Adrenal gland (tissue), 12 donors: ENCODE data around the gene HCFC2. TPM values are rescaled to one million over a fixed set of nuclear protein-coding genes. Genes with fewer than 3 reads are reported as not detected.

Experiments used
- DNase-seq, 7 donors: peaks; one replicate each; pipeline ENCODE4 v3.0.0-alpha.2; 2019 to 2020
- H3K27ac ChIP-seq, 5 donors: fragments of 200-600 bp; sonication (generic) in 4 of 5; 1 replicate in 3 of 5; 2 replicates in 2 of 5; pipeline versions ENCODE4 v1.5.1 to v1.8.0; 2016 to 2020; ENCODE audit warnings: mild to moderate bottlenecking in 1 of 5
- H3K27me3 ChIP-seq: fragments of 200-600 bp; 2 replicates; pipeline ENCODE4 v1.8.0; 2021
- H3K36me3 ChIP-seq, 2 donors: fragments of 200-600 bp; replicated peaks in 1 of 2; 1 replicate in 1 of 2; 2 replicates in 1 of 2; pipeline versions ENCODE4 v1.5.1 to v1.8.0; 2018 to 2022
- H3K4me1 ChIP-seq, 2 donors: fragments of 200-600 bp; replicated peaks in 1 of 2; 1 replicate in 1 of 2; 2 replicates in 1 of 2; pipeline versions ENCODE4 v1.5.1 to v1.8.0; 2018 to 2021
- H3K4me3 ChIP-seq, 4 donors: fragments of 200-600 bp; sonication (generic) in 3 of 4; one replicate each; pipeline ENCODE4 v1.5.1; 2016 to 2018
- H3K9me3 ChIP-seq, 3 donors: fragments of 200-600 bp; sonication (generic) in 1 of 3; replicated peaks in 1 of 3; 1 replicate in 2 of 3; 2 replicates in 1 of 3; pipeline versions ENCODE4 v1.5.1 to v1.8.0; 2016 to 2021
- POLR2A ChIP-seq, 2 donors: fragments of 450-650 bp; IDR thresholded peaks; one replicate each; pipeline ENCODE4 v1.6.1; 2017; ENCODE audit warnings: antibody characterized with exemption in 2 of 2, mild to moderate bottlenecking in 2 of 2, moderate library complexity in 1 of 2
- WGBS, 4 donors: extraction: QIAGEN DNeasy Blood & Tissue Kit in 2 of 4; methylation state at CpG; one replicate each; pipeline versions ENCODE4 v1.1.5 to v1.1.7; 2013 to 2017; 5-methylcytosine and 5-hydroxymethylcytosine counted together
- intact Hi-C, 2 donors: fragments of 100-400 bp; cut with DNase I; formaldehyde crosslinking; loops; one replicate each; pipeline versions ENCODE4 v1.14.1 to v1.15.0; 2022 to 2023
- polyA plus RNA-seq, 3 donors: library from polyadenylated mRNA; stranded (reverse); fragments of 200-250 nt in 2 of 3; fragments of 350-450 nt in 1 of 3; fragmentation: Illumina TruSeq in 1 of 3; extraction: RNeasy Lipid Tissue Mini Kit (QIAGEN cat#74804) in 1 of 3; gene quantifications; one replicate each; pipeline ENCODE4 v1.2.3, GENCODE V29; 2013 to 2014
- total RNA-seq, 9 donors: library from RNA; depleted of rRNA in 4 of 9; stranded (reverse); fragments of >200 nt in 4 of 9; fragments of 120-200 nt in 1 of 9; fragmentation: NEBNext Ultra II Directional in 1 of 9; extraction: Animal tissue kit (Norgen Biotek cat#: 25700) in 1 of 9; gene quantifications; one replicate each; pipeline versions ENCODE4 v1.1.0 to v1.2.4, GENCODE V29; 2013 to 2023
- TF ChIP-seq, protein P1 (sequence below), 6 experiments: fragments of 450-650 bp in 4 of 6; fragments of 200-600 bp in 2 of 6; sonication (generic) in 1 of 6; IDR thresholded peaks; 1 replicate in 5 of 6; 2 replicates in 1 of 6; pipeline versions ENCODE4 v1.5.1 to v1.8.0; 2016 to 2021; ENCODE audit warnings: antibody characterized with exemption in 6 of 6, mild to moderate bottlenecking in 2 of 6, moderate library complexity in 1 of 6
- donor health status: healthy with polysubstance abuse.
- donor health status: Bipolar disorder and iron deficiency.
- donor health status: DM: yes; HTN: yes; CAD: no.
- donor health status: DM: no; HTN: no; CAD: no.
- donor health status: DM: no; HTN: no; CAD: no.
- donor health status: DM: yes; HTN: yes; CAD: no.

Gene HCFC2
- total and polyA plus RNA-seq, 12 donors: 8.5 to 35.4 (median 20.5) TPM

DNA sequence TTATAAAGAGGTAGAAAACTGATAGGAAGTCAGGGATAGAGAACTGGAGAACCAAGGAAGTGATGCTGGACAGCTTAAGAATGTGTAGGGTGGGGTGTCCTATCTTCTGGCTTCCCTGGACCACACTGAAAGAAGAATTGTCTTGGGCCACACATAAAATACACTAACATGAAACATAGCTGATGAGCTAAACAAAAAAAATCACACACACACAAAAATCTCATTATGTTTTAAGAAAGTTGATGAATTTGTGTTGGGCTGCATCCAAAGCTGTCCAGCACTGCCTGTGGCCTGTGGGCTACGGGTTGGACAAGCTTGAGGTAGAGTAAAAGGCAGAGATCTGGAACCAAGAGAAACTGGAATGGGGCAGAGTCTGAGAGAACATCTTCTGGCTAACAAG is 21.8 kb upstream of the HCFC2 start:
- no peaks in the 10 kb centered on the region for H3K9me3 ChIP-seq
- WGBS, 4 donors: 71 to 90% (median 85%) methylated on average over 1 of the region's 1 CpG
- H3K36me3 ChIP-seq: no peaks in the 10 kb centered on the region
- no peak overlapping the region for H3K4me3 ChIP-seq
- intact Hi-C loops: loop anchor here in 1 of 2 donors (10.0 kb wide), 1 partner anchor 48 kb away; no protein-coding TSS in a partner anchor
- no peak for DNase-seq
- TF ChIP-seq, protein P1, sequence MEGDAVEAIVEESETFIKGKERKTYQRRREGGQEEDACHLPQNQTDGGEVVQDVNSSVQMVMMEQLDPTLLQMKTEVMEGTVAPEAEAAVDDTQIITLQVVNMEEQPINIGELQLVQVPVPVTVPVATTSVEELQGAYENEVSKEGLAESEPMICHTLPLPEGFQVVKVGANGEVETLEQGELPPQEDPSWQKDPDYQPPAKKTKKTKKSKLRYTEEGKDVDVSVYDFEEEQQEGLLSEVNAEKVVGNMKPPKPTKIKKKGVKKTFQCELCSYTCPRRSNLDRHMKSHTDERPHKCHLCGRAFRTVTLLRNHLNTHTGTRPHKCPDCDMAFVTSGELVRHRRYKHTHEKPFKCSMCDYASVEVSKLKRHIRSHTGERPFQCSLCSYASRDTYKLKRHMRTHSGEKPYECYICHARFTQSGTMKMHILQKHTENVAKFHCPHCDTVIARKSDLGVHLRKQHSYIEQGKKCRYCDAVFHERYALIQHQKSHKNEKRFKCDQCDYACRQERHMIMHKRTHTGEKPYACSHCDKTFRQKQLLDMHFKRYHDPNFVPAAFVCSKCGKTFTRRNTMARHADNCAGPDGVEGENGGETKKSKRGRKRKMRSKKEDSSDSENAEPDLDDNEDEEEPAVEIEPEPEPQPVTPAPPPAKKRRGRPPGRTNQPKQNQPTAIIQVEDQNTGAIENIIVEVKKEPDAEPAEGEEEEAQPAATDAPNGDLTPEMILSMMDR (IDR thresholded peaks at IDR 0.05): no peak
- no peak for TF ChIP-seq POLR2A (IDR thresholded peaks at IDR 0.05)
- no peak overlapping the region for H3K27ac ChIP-seq
- no peaks in the 10 kb centered on the region for H3K4me1 ChIP-seq
- no peaks in the 10 kb centered on the region for H3K27me3 ChIP-seq

DNA sequence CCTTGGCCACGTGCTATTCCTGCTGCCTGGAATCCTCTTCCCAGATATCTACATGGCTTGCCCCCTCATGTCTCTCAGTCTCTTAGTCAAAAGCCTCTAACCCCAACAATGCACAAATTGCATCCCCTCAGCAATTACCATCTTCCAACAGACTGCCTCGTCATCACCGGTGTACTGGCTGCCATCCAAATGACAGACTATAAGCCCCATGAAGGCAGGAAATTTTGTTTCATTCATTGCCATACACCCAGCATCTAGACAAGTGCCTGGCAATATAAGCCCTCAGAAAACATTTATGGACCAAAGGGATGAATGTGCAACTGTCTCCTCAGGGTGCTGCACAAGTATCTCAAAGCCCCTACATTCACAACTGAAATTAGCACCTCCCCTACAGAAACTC is 20.2 kb upstream of the HCFC2 start:
- intact Hi-C loops: loop anchor here in 1 of 2 donors (10.0 kb wide), 1 partner anchor 49 kb away; no protein-coding TSS in a partner anchor
- no peak for TF ChIP-seq POLR2A (IDR thresholded peaks at IDR 0.05)
- TF ChIP-seq, protein P1 (IDR thresholded peaks at IDR 0.05): no peak
- Histone ChIP-seq H3K4me3 (no peak overlapping the region), H3K9me3 (no peaks in the 10 kb centered on the region), H3K36me3 (no peaks in the 10 kb centered on the region), H3K27ac (no peak overlapping the region), H3K27me3 (no peaks in the 10 kb centered on the region), H3K4me1 (peaks cover 0 to 5% of the 10 kb centered on the region in 2 donors)
- DNase-seq: no peak
- WGBS, 4 donors: 84 to 96% (median 94%) methylated on average over 3 of the region's 3 CpGs

DNA sequence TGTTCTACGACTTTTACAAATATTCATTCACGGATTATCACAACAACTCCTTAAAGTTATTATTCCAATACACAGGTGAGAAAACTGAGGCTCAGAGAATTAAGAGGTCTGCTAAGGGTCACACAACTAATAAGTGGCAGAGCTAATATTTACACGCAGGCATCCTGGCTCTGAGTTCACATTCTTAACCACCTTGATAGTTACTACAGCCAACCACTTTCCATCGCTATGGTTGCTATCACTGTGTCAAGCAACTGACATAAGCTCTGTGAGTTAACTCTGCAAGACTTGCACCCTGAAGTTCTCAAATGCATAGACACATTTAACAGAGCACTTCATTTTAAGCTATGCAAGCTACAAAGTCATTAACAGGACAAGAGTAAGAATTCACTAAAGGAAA is 18.0 kb upstream of the HCFC2 start:
- no peak overlapping the region for H3K4me3 ChIP-seq
- no peaks in the 10 kb centered on the region for H3K27me3 ChIP-seq
- WGBS, 4 donors: 89 to 97% (median 91%) methylated on average over 4 of the region's 4 CpGs
- intact Hi-C loops: loop anchor here in 1 of 2 donors (10.0 kb wide), 1 partner anchor 52 kb away; no protein-coding TSS in a partner anchor
- no peaks in the 10 kb centered on the region for H3K36me3 ChIP-seq
- H3K9me3 ChIP-seq: no peaks in the 10 kb centered on the region
- TF ChIP-seq POLR2A (IDR thresholded peaks at IDR 0.05): no peak
- TF ChIP-seq, protein P1 (IDR thresholded peaks at IDR 0.05): no peak
- no peak overlapping the region for H3K27ac ChIP-seq
- DNase-seq: no peak
- peaks cover 7 to 12% of the 10 kb centered on the region in 2 donors for H3K4me1 ChIP-seq

DNA sequence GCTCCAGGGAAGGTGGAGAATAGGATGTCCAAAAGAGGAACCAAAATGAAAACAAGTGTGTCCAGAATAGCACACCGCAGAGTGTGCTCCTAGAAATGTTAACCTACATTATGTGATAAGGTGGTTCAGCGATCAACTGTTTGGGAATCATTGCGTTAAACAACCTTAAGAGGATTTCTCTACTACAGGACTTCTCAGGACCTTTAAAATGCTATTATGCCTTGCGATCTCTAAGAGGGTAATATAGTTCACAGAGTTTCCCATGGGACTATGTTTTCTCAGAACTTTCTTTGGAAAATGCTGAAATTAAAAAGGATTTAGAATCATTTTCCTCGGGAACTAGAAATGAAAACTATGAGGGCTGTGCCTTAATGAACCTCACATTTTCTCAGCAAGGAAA is 16.2 kb upstream of the HCFC2 start:
- 78 to 85% (median 82%) methylated on average over 5 of the region's 5 CpGs for WGBS, 4 donors
- H3K4me1 ChIP-seq: peaks cover 7 to 12% of the 10 kb centered on the region in 2 donors
- intact Hi-C loops: loop anchor here in 1 of 2 donors (10.0 kb wide), 1 partner anchor 53 kb away; no protein-coding TSS in a partner anchor
- no peaks in the 10 kb centered on the region for H3K36me3 ChIP-seq
- no peaks in the 10 kb centered on the region for H3K27me3 ChIP-seq
- no peak overlapping the region for H3K4me3 ChIP-seq
- H3K9me3 ChIP-seq: no peaks in the 10 kb centered on the region
- no peak for DNase-seq
- H3K27ac ChIP-seq: no peak overlapping the region
- TF ChIP-seq, protein P1 (IDR thresholded peaks at IDR 0.05): no peak
- TF ChIP-seq POLR2A (IDR thresholded peaks at IDR 0.05): no peak
